Measurements from ENCODE around the gene RBM38.

- no peak for TF ChIP-seq CTCF (IDR thresholded peaks at IDR 0.05)
- no peak for TF ChIP-seq EP300 (IDR thresholded peaks at IDR 0.05)
Observed at GRCh38 chr20:57404006-57404405, 12.8 kb downstream of the RBM38 start.
